MM.1S (cell line): ENCODE measurements around the gene BARD1.

Source experiments
- DNase-seq: peaks from one replicate; pipeline ENCODE4 v3.0.0-alpha.2; 2015
- H2AFZ ChIP-seq: fragments of 300-600 bp; sonication (generic); 2 replicates; pipeline ENCODE4 v1.6.0; 2016; ENCODE audit warnings: antibody characterized with exemption, low read length
- H3F3A ChIP-seq: fragments of 300-600 bp; sonication (generic); 2 replicates; pipeline ENCODE4 v1.6.1; 2016; ENCODE audit warnings: mild to moderate bottlenecking, antibody characterized with exemption, low read length, moderate library complexity, mixed read lengths; ENCODE audit not compliant: insufficient read depth
- H3K27ac ChIP-seq: fragments of 300-600 bp; sonication (generic); 2 replicates; pipeline ENCODE4 v1.5.1; 2016; ENCODE audit warnings: mild to moderate bottlenecking, low read length
- H3K27me3 ChIP-seq: fragments of 300-600 bp; sonication (generic); replicated peaks from 2 replicates; pipeline ENCODE4 v1.6.0; 2016; ENCODE audit warnings: low read length; ENCODE audit not compliant: insufficient read depth
- H3K36me3 ChIP-seq: fragments of 300-600 bp; sonication (generic); replicated peaks from 2 replicates; pipeline ENCODE4 v1.6.1; 2016; ENCODE audit warnings: mild to moderate bottlenecking, low read length, mixed read lengths; ENCODE audit not compliant: insufficient read depth
- H3K4me1 ChIP-seq: fragments of 300-600 bp; sonication (generic); 2 replicates; pipeline ENCODE4 v1.6.1; 2016; ENCODE audit warnings: low read length, mixed read lengths
- H3K4me2 ChIP-seq: fragments of 300-600 bp; sonication (generic); 2 replicates; pipeline ENCODE4 v1.6.0; 2016; ENCODE audit warnings: low read depth, low read length
- H3K4me3 ChIP-seq: fragments of 300-600 bp; sonication (generic); 2 replicates; pipeline ENCODE4 v1.5.1; 2016; ENCODE audit warnings: low read length, mixed read lengths
- H3K79me2 ChIP-seq: fragments of 300-600 bp; sonication (generic); 2 replicates; pipeline ENCODE4 v1.6.1; 2016; ENCODE audit warnings: mixed run types, low read length, mixed read lengths
- H3K9ac ChIP-seq: fragments of 300-600 bp; sonication (generic); 2 replicates; pipeline ENCODE4 v1.6.1; 2016; ENCODE audit warnings: low read length, mixed read lengths
- H3K9me2 ChIP-seq: fragments of 300-600 bp; sonication (generic); replicated peaks from 2 replicates; pipeline ENCODE4 v1.6.1; 2016; ENCODE audit warnings: mild to moderate bottlenecking, low read length, mixed read lengths; ENCODE audit not compliant: insufficient read depth
- H3K9me3 ChIP-seq: fragments of 300-600 bp; sonication (generic); replicated peaks from 2 replicates; pipeline ENCODE4 v1.6.1; 2016; ENCODE audit warnings: mild to moderate bottlenecking, low read length, mixed read lengths; ENCODE audit not compliant: insufficient read depth
- H4K20me1 ChIP-seq: fragments of 300-600 bp; sonication (generic); 2 replicates; pipeline ENCODE4 v1.6.1; 2016; ENCODE audit warnings: mild to moderate bottlenecking, low read length, moderate library complexity, mixed read lengths; ENCODE audit not compliant: insufficient read depth
- EZH2 ChIP-seq: fragments of 300-600 bp; sonication (generic); optimal IDR thresholded peaks from 2 replicates; pipeline ENCODE3; 2017; ENCODE audit warnings: low read depth, mild to moderate bottlenecking, antibody characterized with exemption, low read length, mixed read lengths
- EZH2phosphoT487 ChIP-seq: fragments of 300-600 bp; sonication (generic); IDR thresholded peaks from 2 replicates; pipeline ENCODE4 v1.6.1; 2018; ENCODE audit warnings: antibody characterized with exemption, low read length
- TF ChIP-seq, protein P1 (sequence below): fragments of 300-600 bp; sonication (generic); IDR thresholded peaks from 2 replicates; pipeline ENCODE4 v1.5.1; 2016; ENCODE audit warnings: antibody characterized with exemption, low read length, mixed read lengths

The BARD1 gene

DNA sequence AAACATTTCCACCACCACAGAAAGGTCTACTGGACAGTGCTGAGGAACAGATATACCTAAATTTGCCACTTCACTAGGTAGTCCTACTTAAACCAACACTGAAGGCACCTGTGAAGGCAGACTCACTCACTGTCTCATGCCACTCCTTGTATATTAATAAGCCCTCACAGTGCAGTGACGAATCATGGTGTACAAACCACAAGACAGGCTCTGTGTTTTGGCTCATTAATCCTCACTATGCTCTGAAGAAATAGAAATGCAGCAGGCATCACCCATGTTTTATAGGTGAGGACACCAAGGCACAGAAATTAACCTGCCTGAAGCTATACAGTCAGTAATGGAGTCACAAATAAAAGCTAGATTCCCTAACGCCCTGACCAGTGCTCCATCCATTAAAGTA is 44.3 kb downstream of the BARD1 start:
- Histone ChIP-seq H3K79me2 (peaks cover 48% of the 10 kb centered on the region), H2AFZ (no peak overlapping the region), H3K4me1 (no peaks in the 10 kb centered on the region), H3K27ac (no peak overlapping the region), H3K9me2 (no peaks in the 10 kb centered on the region), H4K20me1 (no peaks in the 10 kb centered on the region; the same call in 1 of the 2 replicates), H3K4me3 (no peak overlapping the region), H3K9me3 (no peaks in the 10 kb centered on the region), H3K4me2 (no peak overlapping the region), H3K36me3 (peaks cover 5% of the 10 kb centered on the region; the same call in 1 of the 2 replicates), H3K27me3 (no peaks in the 10 kb centered on the region), H3K9ac (no peak overlapping the region), H3F3A (no peaks in the 10 kb centered on the region)
- TF ChIP-seq EZH2phosphoT487 (no peak), EZH2 (no peak)
- TF ChIP-seq, protein P1, sequence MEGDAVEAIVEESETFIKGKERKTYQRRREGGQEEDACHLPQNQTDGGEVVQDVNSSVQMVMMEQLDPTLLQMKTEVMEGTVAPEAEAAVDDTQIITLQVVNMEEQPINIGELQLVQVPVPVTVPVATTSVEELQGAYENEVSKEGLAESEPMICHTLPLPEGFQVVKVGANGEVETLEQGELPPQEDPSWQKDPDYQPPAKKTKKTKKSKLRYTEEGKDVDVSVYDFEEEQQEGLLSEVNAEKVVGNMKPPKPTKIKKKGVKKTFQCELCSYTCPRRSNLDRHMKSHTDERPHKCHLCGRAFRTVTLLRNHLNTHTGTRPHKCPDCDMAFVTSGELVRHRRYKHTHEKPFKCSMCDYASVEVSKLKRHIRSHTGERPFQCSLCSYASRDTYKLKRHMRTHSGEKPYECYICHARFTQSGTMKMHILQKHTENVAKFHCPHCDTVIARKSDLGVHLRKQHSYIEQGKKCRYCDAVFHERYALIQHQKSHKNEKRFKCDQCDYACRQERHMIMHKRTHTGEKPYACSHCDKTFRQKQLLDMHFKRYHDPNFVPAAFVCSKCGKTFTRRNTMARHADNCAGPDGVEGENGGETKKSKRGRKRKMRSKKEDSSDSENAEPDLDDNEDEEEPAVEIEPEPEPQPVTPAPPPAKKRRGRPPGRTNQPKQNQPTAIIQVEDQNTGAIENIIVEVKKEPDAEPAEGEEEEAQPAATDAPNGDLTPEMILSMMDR, result no peak
- no peak for DNase-seq

DNA sequence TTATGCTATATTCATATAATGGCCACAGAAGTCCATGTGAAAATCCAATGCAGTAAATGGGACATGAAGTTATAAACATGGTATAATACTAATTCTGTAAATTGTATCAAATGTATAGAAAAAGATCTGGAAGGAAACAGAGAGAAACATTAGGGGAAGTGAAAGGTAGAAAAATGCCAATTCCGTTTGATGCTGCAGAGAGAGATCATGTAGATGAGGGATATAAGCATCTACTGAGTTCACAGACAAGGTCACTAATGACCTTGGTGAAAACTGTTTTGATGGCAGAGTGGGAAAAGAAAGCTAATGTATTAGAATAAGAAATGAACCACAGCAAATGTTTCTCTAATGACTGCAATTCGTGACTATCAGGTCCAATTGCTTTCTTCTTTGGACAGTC is 56.0 kb downstream of the BARD1 start:
- peaks cover 13% of the 10 kb centered on the region for H3K4me1 ChIP-seq
- H3K36me3 ChIP-seq, result peaks cover 11% of the 10 kb centered on the region; the same call in 1 of the 2 replicates

DNA sequence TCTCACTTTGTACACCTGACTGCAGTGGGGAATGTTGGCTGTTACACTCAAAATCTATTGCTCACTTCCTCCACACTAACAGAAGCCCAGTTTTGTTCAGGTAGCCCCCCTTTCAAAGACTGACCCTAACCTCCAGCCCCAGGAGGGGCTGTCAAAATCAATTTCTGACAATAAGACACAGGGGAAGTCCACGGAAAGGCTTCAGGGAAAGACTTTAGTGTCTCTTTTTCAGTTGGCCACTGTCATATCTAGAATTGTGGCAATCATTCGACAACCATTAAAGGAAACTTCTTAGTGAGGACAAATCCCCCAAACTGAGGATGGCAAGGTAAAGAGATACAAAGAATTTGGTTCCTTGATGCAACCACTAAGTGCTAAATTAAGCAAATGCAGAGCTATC is 59.0 kb downstream of the BARD1 start:
- DNase-seq, result no peak
- Histone ChIP-seq H3K9me3 (no peaks in the 10 kb centered on the region), H3K36me3 (peaks cover 11% of the 10 kb centered on the region; the same call in 1 of the 2 replicates), H3K4me2 (no peak overlapping the region), H3K27me3 (no peaks in the 10 kb centered on the region), H3K4me3 (no peak overlapping the region), H3K9ac (no peak overlapping the region), H3K4me1 (peaks cover 20% of the 10 kb centered on the region), H3K79me2 (peaks cover 69% of the 10 kb centered on the region), H4K20me1 (0 out of 2 replicates have a peak, but pooled peaks cover 4% of the 10 kb centered on the region), H3K9me2 (no peaks in the 10 kb centered on the region), H2AFZ (no peak overlapping the region), H3K27ac (no peak overlapping the region; the same call in 1 of the 2 replicates), H3F3A (peaks cover 16% of the 10 kb centered on the region)
- no peak for TF ChIP-seq EZH2phosphoT487
- no peak for TF ChIP-seq EZH2
- TF ChIP-seq, protein P1, result no peak

More for the DNA sequence above, 56.0 kb downstream of the BARD1 start:
- Histone ChIP-seq H3K9me3 (no peaks in the 10 kb centered on the region), H3K27ac (no peak overlapping the region), H3K4me2 (no peak overlapping the region), H3F3A (peaks cover 10% of the 10 kb centered on the region), H3K4me3 (no peak overlapping the region), H3K79me2 (peaks cover 66% of the 10 kb centered on the region), H2AFZ (no peak overlapping the region), H4K20me1 (0 out of 2 replicates have a peak, but pooled peaks cover 4% of the 10 kb centered on the region), H3K9me2 (no peaks in the 10 kb centered on the region), H3K27me3 (no peaks in the 10 kb centered on the region), H3K9ac (no peak overlapping the region)
- no peak for DNase-seq
- TF ChIP-seq, protein P1, result no peak
- TF ChIP-seq EZH2phosphoT487 (no peak), EZH2 (no peak)
